HepG2 (cell line): Measurements from ENCODE around the gene SLC35D2.

Experiments
- CREB3 ChIP-seq: sonication (generic); formaldehyde crosslinking; IDR thresholded peaks from 2 replicates; pipeline ENCODE4 v1.5.0; 2020; ENCODE audit warnings: missing genetic modification reagents
- CTCF ChIP-seq: sonication (generic); formaldehyde crosslinking; IDR thresholded peaks from 2 replicates; pipeline ENCODE4 v1.5.0; 2020; ENCODE audit warnings: mild to moderate bottlenecking, missing genetic modification reagents, moderate library complexity
- ELF1 ChIP-seq: sonication (generic); formaldehyde crosslinking; IDR thresholded peaks from 2 replicates; pipeline ENCODE4 v1.4.0; 2020; ENCODE audit warnings: missing genetic modification reagents
- HES4 ChIP-seq: sonication (generic); formaldehyde crosslinking; IDR thresholded peaks from 2 replicates; pipeline ENCODE4 v1.9.0; 2021; ENCODE audit warnings: mild to moderate bottlenecking, missing genetic modification reagents, borderline replicate concordance
- UBTF ChIP-seq: sonication (generic); formaldehyde crosslinking; IDR thresholded peaks from 2 replicates; pipeline ENCODE4 v1.4.0; 2020; ENCODE audit warnings: mild to moderate bottlenecking, missing genetic modification reagents
- ZNF33B ChIP-seq: sonication (generic); formaldehyde crosslinking; IDR thresholded peaks from 2 replicates; pipeline ENCODE4 v1.5.1; 2020; ENCODE audit warnings: mild to moderate bottlenecking, missing genetic modification reagents
- ZNF510 ChIP-seq: sonication (generic); formaldehyde crosslinking; IDR thresholded peaks from 2 replicates; pipeline ENCODE4 v1.4.0; 2020; ENCODE audit warnings: low read depth, mild to moderate bottlenecking, missing genetic modification reagents

- TF ChIP-seq UBTF (CRISPR knock-in tag): no peak
- TF ChIP-seq CTCF (CRISPR knock-in tag): no peak
- TF ChIP-seq CREB3 (CRISPR knock-in tag): no peak
- no peak for TF ChIP-seq ZNF510 (CRISPR knock-in tag)
- TF ChIP-seq HES4 (CRISPR knock-in tag): no peak
- no peak for TF ChIP-seq ELF1
- no peak for TF ChIP-seq ZNF33B
These were observed 49.6 kb downstream of the SLC35D2 start for GRCh38 chr9:96333958-96334357.
